Lower leg skin (tissue), 4 donors: ENCODE measurements around the gene IGSF3. TPM values are rescaled to one million over a fixed set of nuclear protein-coding genes. Genes with fewer than 3 reads are reported as not detected.
"Not testable (repeated sequence)": the region's sequence is repeated elsewhere in the genome, so short reads cannot be mapped to it uniquely, and the experiment has no call there.

ENCODE experiments used
- DNase-seq, 2 donors: peaks; one replicate each; pipeline ENCODE4 v3.0.0-alpha.2; 2019; ENCODE audit warnings: low spot score in 2 of 2
- H3K4me3 ChIP-seq: fragments of 200-600 bp; sonication (generic); 2 replicates; pipeline ENCODE4 v1.5.1; 2017; ENCODE audit warnings: mild to moderate bottlenecking, low read depth; ENCODE audit not compliant: poor library complexity, severe bottlenecking
- CTCF ChIP-seq, 3 donors: fragments of 450-650 bp; IDR thresholded peaks; one replicate each; pipeline ENCODE4 v1.5.1; 2016; ENCODE audit warnings: antibody characterized with exemption in 3 of 3, mild to moderate bottlenecking in 3 of 3, moderate library complexity in 2 of 3
- POLR2A ChIP-seq, 2 donors: fragments of 450-650 bp; IDR thresholded peaks; one replicate each; pipeline ENCODE4 v1.6.1; 2016 to 2017; ENCODE audit warnings: antibody characterized with exemption in 2 of 2, mild to moderate bottlenecking in 1 of 2, moderate library complexity in 1 of 2
- WGBS, 2 donors: methylation state at CpG; one replicate each; pipeline ENCODE4 v1.1.5; 2018; 5-methylcytosine and 5-hydroxymethylcytosine counted together
- intact Hi-C: fragments of 100-400 bp; cut with DNase I; formaldehyde crosslinking; loops from one replicate; pipeline ENCODE4 v1.15.0; 2023; ENCODE audit warnings: low total_unique reads
- total RNA-seq, 4 donors: library from RNA; depleted of rRNA; stranded (reverse); fragments of >200 nt; gene quantifications; one replicate each; pipeline ENCODE4 v1.1.0, GENCODE V29; 2016

IGSF3 gene
- total RNA-seq, 4 donors from 2014 or later: 51.1 to 61.0 (median 57.1) TPM

- intact Hi-C loops, DNase-seq, H3K4me3 ChIP-seq: not testable (repeated sequence)
- WGBS, 2 donors: 51 to 52% methylated on average over 5 to 6 of the region's 6 CpGs
Observed at GRCh38 chr1:116636584-116636983, 30.9 kb downstream of the IGSF3 start.

GRCh38 chr1:116634386-116634785 lies 33.1 kb downstream of the IGSF3 start:
- DNase-seq, H3K4me3 ChIP-seq, intact Hi-C loops: not testable (repeated sequence)
- WGBS, 2 donors: 65 to 67% methylated on average over 4 of the region's 4 CpGs

- H3K4me3 ChIP-seq, intact Hi-C loops: not testable (repeated sequence)
- WGBS, 2 donors: 67 to 72% methylated on average over 10 of the region's 10 CpGs
- peak in 1 of 2 donors; percentile 52 for DNase-seq
Observed at GRCh38 chr1:116631996-116632925, 35.3 kb downstream of the IGSF3 start.

- intact Hi-C loops, H3K4me3 ChIP-seq: not testable (repeated sequence)
- 62 to 68% methylated on average over 2 of the region's 2 CpGs for WGBS, 2 donors
- DNase-seq: peak in 1 of 2 donors; percentile 54
Observed at GRCh38 chr1:116631554-116631953, 36.0 kb downstream of the IGSF3 start.

- DNase-seq, intact Hi-C loops, H3K4me3 ChIP-seq: not testable (repeated sequence)
- 75 to 85% methylated on average over 2 of the region's 2 CpGs for WGBS, 2 donors
Observed at GRCh38 chr1:116630057-116630456, 37.5 kb downstream of the IGSF3 start.

- intact Hi-C loops, H3K4me3 ChIP-seq, DNase-seq: not testable (repeated sequence)
- 69 to 70% methylated on average over 2 of the region's 2 CpGs for WGBS, 2 donors
Observed at GRCh38 chr1:116629441-116629840, 38.1 kb downstream of the IGSF3 start.

- intact Hi-C loops: no loop called here
- no peak for DNase-seq
- H3K4me3 ChIP-seq: no peak overlapping the region
- WGBS, 2 donors: 74 to 85% methylated on average over 4 of the region's 4 CpGs
- TF ChIP-seq CTCF (IDR thresholded peaks at IDR 0.05) (no peak), POLR2A (IDR thresholded peaks at IDR 0.05) (no peak)
Observed at GRCh38 chr1:116628448-116628847, 39.1 kb downstream of the IGSF3 start.

- H3K4me3 ChIP-seq, intact Hi-C loops, DNase-seq: not testable (repeated sequence)
- WGBS, 2 donors: 77 to 80% methylated on average over 7 of the region's 7 CpGs
Observed at GRCh38 chr1:116627357-116627756, 40.2 kb downstream of the IGSF3 start.

GRCh38 chr1:116626915-116627314 lies 40.6 kb downstream of the IGSF3 start:
- intact Hi-C loops, H3K4me3 ChIP-seq, DNase-seq: not testable (repeated sequence)
- 80 to 82% methylated on average over 7 of the region's 7 CpGs for WGBS, 2 donors

- intact Hi-C loops, DNase-seq, H3K4me3 ChIP-seq: not testable (repeated sequence)
- 74 to 78% methylated on average over 5 of the region's 5 CpGs for WGBS, 2 donors
Observed at GRCh38 chr1:116625155-116625554, 42.4 kb downstream of the IGSF3 start.
